MM.1S (cell line): ENCODE data around the gene LBR.

ENCODE experiments used
- DNase-seq: peaks from one replicate; pipeline ENCODE4 v3.0.0-alpha.2; 2015
- H2AFZ ChIP-seq: fragments of 300-600 bp; sonication (generic); 2 replicates; pipeline ENCODE4 v1.6.0; 2016; ENCODE audit warnings: antibody characterized with exemption, low read length
- H3F3A ChIP-seq: fragments of 300-600 bp; sonication (generic); 2 replicates; pipeline ENCODE4 v1.6.1; 2016; ENCODE audit warnings: mild to moderate bottlenecking, antibody characterized with exemption, low read length, moderate library complexity, mixed read lengths; ENCODE audit not compliant: insufficient read depth
- H3K27ac ChIP-seq: fragments of 300-600 bp; sonication (generic); 2 replicates; pipeline ENCODE4 v1.5.1; 2016; ENCODE audit warnings: mild to moderate bottlenecking, low read length
- H3K27me3 ChIP-seq: fragments of 300-600 bp; sonication (generic); replicated peaks from 2 replicates; pipeline ENCODE4 v1.6.0; 2016; ENCODE audit warnings: low read length; ENCODE audit not compliant: insufficient read depth
- H3K36me3 ChIP-seq: fragments of 300-600 bp; sonication (generic); replicated peaks from 2 replicates; pipeline ENCODE4 v1.6.1; 2016; ENCODE audit warnings: mild to moderate bottlenecking, low read length, mixed read lengths; ENCODE audit not compliant: insufficient read depth
- H3K4me1 ChIP-seq: fragments of 300-600 bp; sonication (generic); 2 replicates; pipeline ENCODE4 v1.6.1; 2016; ENCODE audit warnings: low read length, mixed read lengths
- H3K4me2 ChIP-seq: fragments of 300-600 bp; sonication (generic); 2 replicates; pipeline ENCODE4 v1.6.0; 2016; ENCODE audit warnings: low read depth, low read length
- H3K4me3 ChIP-seq: fragments of 300-600 bp; sonication (generic); 2 replicates; pipeline ENCODE4 v1.5.1; 2016; ENCODE audit warnings: low read length, mixed read lengths
- H3K79me2 ChIP-seq: fragments of 300-600 bp; sonication (generic); 2 replicates; pipeline ENCODE4 v1.6.1; 2016; ENCODE audit warnings: mixed run types, low read length, mixed read lengths
- H3K9ac ChIP-seq: fragments of 300-600 bp; sonication (generic); 2 replicates; pipeline ENCODE4 v1.6.1; 2016; ENCODE audit warnings: low read length, mixed read lengths
- H3K9me2 ChIP-seq: fragments of 300-600 bp; sonication (generic); replicated peaks from 2 replicates; pipeline ENCODE4 v1.6.1; 2016; ENCODE audit warnings: mild to moderate bottlenecking, low read length, mixed read lengths; ENCODE audit not compliant: insufficient read depth
- H3K9me3 ChIP-seq: fragments of 300-600 bp; sonication (generic); replicated peaks from 2 replicates; pipeline ENCODE4 v1.6.1; 2016; ENCODE audit warnings: mild to moderate bottlenecking, low read length, mixed read lengths; ENCODE audit not compliant: insufficient read depth
- H4K20me1 ChIP-seq: fragments of 300-600 bp; sonication (generic); 2 replicates; pipeline ENCODE4 v1.6.1; 2016; ENCODE audit warnings: mild to moderate bottlenecking, low read length, moderate library complexity, mixed read lengths; ENCODE audit not compliant: insufficient read depth
- CTCF ChIP-seq: fragments of 300-600 bp; sonication (generic); IDR thresholded peaks from 2 replicates; pipeline ENCODE4 v1.5.1; 2016; ENCODE audit warnings: antibody characterized with exemption, low read length, mixed read lengths
- EZH2 ChIP-seq: fragments of 300-600 bp; sonication (generic); optimal IDR thresholded peaks from 2 replicates; pipeline ENCODE3; 2017; ENCODE audit warnings: low read depth, mild to moderate bottlenecking, antibody characterized with exemption, low read length, mixed read lengths
- EZH2phosphoT487 ChIP-seq: fragments of 300-600 bp; sonication (generic); IDR thresholded peaks from 2 replicates; pipeline ENCODE4 v1.6.1; 2018; ENCODE audit warnings: antibody characterized with exemption, low read length

LBR gene

GRCh38 chr1:225380691-225381090 is 47.1 kb downstream of the LBR start:
- Histone ChIP-seq H3K36me3 (no peaks in the 10 kb centered on the region), H2AFZ (no peak overlapping the region), H3K4me1 (no peaks in the 10 kb centered on the region), H3F3A (no peaks in the 10 kb centered on the region), H3K27me3 (no peaks in the 10 kb centered on the region), H3K9ac (no peak overlapping the region), H3K27ac (no peak overlapping the region), H3K4me3 (no peak overlapping the region), H3K79me2 (no peaks in the 10 kb centered on the region), H3K9me3 (no peaks in the 10 kb centered on the region), H3K4me2 (no peak overlapping the region), H3K9me2 (no peaks in the 10 kb centered on the region), H4K20me1 (no peaks in the 10 kb centered on the region)
- no peak for DNase-seq
- TF ChIP-seq EZH2: no peak
- TF ChIP-seq CTCF: no peak
- TF ChIP-seq EZH2phosphoT487: no peak

DNA sequence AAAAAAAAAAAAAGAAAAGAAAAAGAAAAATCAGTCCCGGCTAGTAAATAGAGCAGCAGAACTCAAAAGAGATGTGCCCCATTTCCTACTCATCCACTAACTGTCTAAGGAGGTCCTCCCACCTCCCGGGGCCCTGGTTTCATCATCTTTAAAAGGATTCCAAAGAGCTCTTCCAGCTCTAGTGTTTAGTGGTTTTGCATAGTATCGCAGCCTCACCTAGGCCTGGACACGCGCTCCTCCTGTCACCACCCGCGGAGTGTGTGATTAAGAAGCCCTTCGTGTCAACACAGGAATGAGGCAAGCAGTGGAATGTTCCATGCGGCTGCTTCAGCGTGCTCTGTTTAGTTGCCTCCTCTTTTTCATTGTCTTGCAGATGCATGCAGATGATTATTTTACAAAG is 49.0 kb downstream of the LBR start:
- no peak for DNase-seq
- Histone ChIP-seq H3K4me1 (no peaks in the 10 kb centered on the region), H3K9me3 (no peaks in the 10 kb centered on the region), H3K27me3 (no peaks in the 10 kb centered on the region), H2AFZ (no peak overlapping the region), H3K9ac (no peak overlapping the region), H3F3A (no peaks in the 10 kb centered on the region), H3K79me2 (no peaks in the 10 kb centered on the region), H3K4me3 (no peak overlapping the region), H3K27ac (no peak overlapping the region), H3K36me3 (no peaks in the 10 kb centered on the region), H3K4me2 (no peak overlapping the region), H4K20me1 (no peaks in the 10 kb centered on the region), H3K9me2 (no peaks in the 10 kb centered on the region)
- TF ChIP-seq EZH2 (no peak), CTCF (no peak), EZH2phosphoT487 (no peak)

GRCh38 chr1:225374996-225375395 is 52.8 kb downstream of the LBR start:
- H3K79me2 ChIP-seq: no peaks in the 10 kb centered on the region
- no peaks in the 10 kb centered on the region for H3K36me3 ChIP-seq
- DNase-seq: no peak
- H2AFZ ChIP-seq: no peak overlapping the region
- no peaks in the 10 kb centered on the region for H3K9me2 ChIP-seq
- no peak overlapping the region for H3K4me3 ChIP-seq
- H3K4me2 ChIP-seq: no peak overlapping the region
- no peaks in the 10 kb centered on the region for H3K4me1 ChIP-seq
- H3K9me3 ChIP-seq: no peaks in the 10 kb centered on the region
- H4K20me1 ChIP-seq: no peaks in the 10 kb centered on the region
- H3K9ac ChIP-seq: no peak overlapping the region
- H3K27me3 ChIP-seq: no peaks in the 10 kb centered on the region
- H3F3A ChIP-seq: no peaks in the 10 kb centered on the region
- H3K27ac ChIP-seq: no peak overlapping the region
- TF ChIP-seq EZH2: no peak
- no peak for TF ChIP-seq EZH2phosphoT487
- no peak for TF ChIP-seq CTCF
